K562 (cell line): Measurements from ENCODE around the gene GGA3. TPM values are rescaled to one million over a fixed set of nuclear protein-coding genes. Genes with fewer than 3 reads are reported as not detected.
"Not testable (repeated sequence)": the region's sequence is repeated elsewhere in the genome, so short reads cannot be mapped to it uniquely, and the experiment has no call there.

ENCODE experiments used
- ATAC-seq: fragments of 200-7000 bp; cut with Tn5 transposase; 3 replicates; pipeline ENCODE4 v1.9.1; 2020; ENCODE audit warnings: moderate library complexity
- BruUV-seq: library from RNA; stranded (reverse); fragments of 400-500 nt; replicated peaks from 2 replicates; lab custom pipeline; 2021; lab: Mats Ljungman, UMichigan
- CTCF ChIA-PET: fragments of 300-600 bp; formaldehyde crosslinking; extraction: SDS; loops from one replicate; lab custom pipeline; 2021; ENCODE audit warnings: low intra/inter-chr PET ratio; lab: Yijun Ruan, JAX
- POLR2A ChIA-PET: fragments of 300-600, 350-650 bp; sonication (Branson Sonifier 250); formaldehyde crosslinking; extraction: SDS; loops from one replicate; lab custom pipeline; 2021; ENCODE audit warnings: antibody characterized with exemption, inconsistent platforms; lab: Yijun Ruan, JAX
- DNase-seq, 4 experiments: peaks; one replicate each; pipeline versions ENCODE4 v3.0.0 to v3.0.0-alpha.2; 2011 to 2018; ENCODE audit warnings: low spot score in 3 of 4, mixed read lengths in 3 of 4; ENCODE audit errors: extremely low read depth in 1 of 4
- FAIRE-seq: peaks from 2 replicates; lab custom pipeline; 2011; peaks lifted over from hg19 to GRCh38; lab: Jason Lieb, UNC
- H2AFZ ChIP-seq: 2 replicates; pipeline ENCODE4 v1.6.0; 2011; ENCODE audit warnings: low read depth, low read length, control low read depth, inconsistent platforms
- H3K27ac ChIP-seq: fragments of 200-600 bp; 3 replicates; pipeline ENCODE4 v1.8.0; 2011; ENCODE audit warnings: low read depth, mild to moderate bottlenecking, control low read depth, inconsistent platforms, low read length, moderate library complexity, mixed read lengths; ENCODE audit errors: extremely low read depth
- H3K27me3 ChIP-seq, 2 experiments: fragments of 300-600 bp in 1 of 2; 2 replicates in 1 of 2; 3 replicates in 1 of 2; pipeline versions ENCODE4 v1.6.0 to v1.8.0; 2011; ENCODE audit warnings: inconsistent platforms in 2 of 2, low read length in 2 of 2, mild to moderate bottlenecking in 1 of 2, mixed read lengths in 1 of 2, moderate library complexity in 1 of 2; ENCODE audit not compliant: control insufficient read depth in 2 of 2, insufficient read depth in 2 of 2
- H3K36me3 ChIP-seq: fragments of 300-600 bp; 3 replicates; pipeline ENCODE4 v1.8.0; 2011; ENCODE audit warnings: mild to moderate bottlenecking, low read length, inconsistent platforms; ENCODE audit not compliant: control insufficient read depth, insufficient read depth
- H3K4me1 ChIP-seq, 2 experiments: fragments of 200-600 bp in 1 of 2; replicated peaks in 1 of 2; 2 replicates in 1 of 2; 3 replicates in 1 of 2; pipeline versions ENCODE4 v1.5.1 to v1.8.0; 2011; ENCODE audit warnings: inconsistent platforms in 2 of 2, low read length in 2 of 2, mild to moderate bottlenecking in 1 of 2, mixed read lengths in 1 of 2, moderate library complexity in 1 of 2; ENCODE audit not compliant: control insufficient read depth in 2 of 2, insufficient read depth in 2 of 2
- H3K4me2 ChIP-seq: 2 replicates; pipeline ENCODE4 v1.6.1; 2011; ENCODE audit warnings: low read length, control low read depth, inconsistent platforms, mixed read lengths; ENCODE audit not compliant: insufficient read depth
- H3K4me3 ChIP-seq: fragments of 200-600 bp; sonication (generic), shearing (Covaris generic); 2 replicates; pipeline ENCODE4 v1.5.1; 2016; ENCODE audit warnings: control low read depth, inconsistent platforms
- H3K79me2 ChIP-seq: fragments of 200-600 bp; 3 replicates; pipeline ENCODE4 v1.8.0; 2011; ENCODE audit warnings: low read length, inconsistent platforms; ENCODE audit not compliant: control insufficient read depth, insufficient read depth
- H3K9ac ChIP-seq, 2 experiments: 2 replicates each; pipeline versions ENCODE4 v1.6.0 to v1.6.1; 2011; ENCODE audit warnings: low read depth in 2 of 2, low read length in 2 of 2, control low read depth in 1 of 2, inconsistent platforms in 1 of 2, mild to moderate bottlenecking in 1 of 2, mixed read lengths in 1 of 2; ENCODE audit not compliant: insufficient read depth in 1 of 2
- H3K9me1 ChIP-seq: one replicate; pipeline ENCODE4 v1.6.0; 2011; ENCODE audit warnings: inconsistent platforms, mild to moderate bottlenecking, low read length, moderate library complexity; ENCODE audit not compliant: control insufficient read depth, insufficient read depth
- H3K9me3 ChIP-seq: replicated peaks from 2 replicates; pipeline ENCODE4 v1.5.1; 2011; ENCODE audit warnings: low read depth, low read length, inconsistent platforms; ENCODE audit not compliant: control insufficient read depth, insufficient read depth
- H4K20me1 ChIP-seq: replicated peaks from 2 replicates; pipeline ENCODE4 v1.6.1; 2011; ENCODE audit warnings: low read length, inconsistent platforms, mixed read lengths; ENCODE audit not compliant: control insufficient read depth, insufficient read depth
- CEBPB ChIP-seq: fragments of 450-650 bp; IDR thresholded peaks from 2 replicates; pipeline ENCODE4 v1.6.1; 2016; ENCODE audit warnings: missing genetic modification characterization, missing compliant biosample characterization
- NRF1 ChIP-seq, 2 experiments: fragments of 450-650 bp; IDR thresholded peaks in 1 of 2; conservative IDR thresholded peaks in 1 of 2; 2 replicates each; pipeline ENCODE4 v1.6.1; 2014; ENCODE audit warnings: mild to moderate bottlenecking in 2 of 2
- ZBTB33 ChIP-seq: sonication (generic); formaldehyde crosslinking; IDR thresholded peaks from 2 replicates; pipeline ENCODE4 v1.8.1; 2023; ENCODE audit warnings: mild to moderate bottlenecking, missing genetic modification reagents
- ZNF121 ChIP-seq: sonication (generic); formaldehyde crosslinking; conservative IDR thresholded peaks from 2 replicates; pipeline ENCODE4 v1.8.0; 2022; ENCODE audit warnings: missing genetic modification reagents
- WGBS: fragments of 100-300 bp; shearing (Covaris generic); methylation state at CpG from one replicate; pipeline ENCODE4 v1.1.6; 2016; ENCODE audit warnings: low coverage, mixed read lengths; ENCODE audit not compliant: insufficient coverage; ENCODE audit errors: missing lambda C conversion rate; 5-methylcytosine and 5-hydroxymethylcytosine counted together
- in situ Hi-C: fragments of 300-500 bp; cut with MboI; formaldehyde crosslinking; loops from 4 replicates; pipeline ENCODE4 v1.15.0; 2018; ENCODE audit warnings: inconsistent platforms, mixed read lengths
- intact Hi-C: fragments of 100-400 bp; cut with micrococcal nuclease; formaldehyde crosslinking; loops from 2 replicates; pipeline ENCODE4 v1.14.2; 2022
- polyA plus RNA-seq, 8 experiments: library from polyadenylated mRNA; depleted of rRNA in 4 of 8; stranded (reverse) in 5 of 8; unstranded in 3 of 8; fragments of >200 nt; fragmentation: Nextera tagmentation in 2 of 8; fragmentation: Illumina TruSeq in 1 of 8; extraction: Ambion mirVana in 2 of 8; extraction: Trizol in 1 of 8; gene quantifications; 2 replicates each; pipeline versions ENCODE4 v1.2.1 to v1.2.3, GENCODE V29; 2011 to 2014; ENCODE audit warnings: inconsistent platforms in 1 of 8, missing spikeins in 1 of 8
- total RNA-seq, 7 experiments: library from RNA; depleted of rRNA in 6 of 7; stranded (reverse); fragments of >200 nt in 6 of 7; fragmentation: Illumina TruSeq in 2 of 7; extraction: Trizol in 2 of 7; gene quantifications; 2 replicates each; pipeline versions ENCODE4 v1.2.1 to v1.2.3, GENCODE V29; 2011 to 2021; ENCODE audit warnings: low replicate concordance in 1 of 7

Gene GGA3
- total and polyA plus RNA-seq, 9 of the 15 experiments (the other 6 are each of a cell fraction or from before 2014, with no cell fraction given): 5.7 to 64.9 (median 25.4) TPM

GRCh38 chr17:75292810-75293448 is 31.5 kb upstream of the GGA3 start:
- H2AFZ ChIP-seq: 0 out of 2 replicates have a peak overlapping the region, but pooled peaks have one; percentile 25
- in situ Hi-C loops, H3K4me3 ChIP-seq, H3K27ac ChIP-seq, BruUV-seq, H4K20me1 ChIP-seq, H3K36me3 ChIP-seq, ATAC-seq, FAIRE-seq, H3K9me3 ChIP-seq, H3K9me1 ChIP-seq, H3K4me1 ChIP-seq, H3K27me3 ChIP-seq, H3K9ac ChIP-seq, H3K4me2 ChIP-seq, DNase-seq, intact Hi-C loops: not testable (repeated sequence)
- TF ChIP-seq CEBPB (tag) (peak; percentile 90), ZNF121 (CRISPR knock-in tag) (peak; percentile 36; the same call in 1 of the 2 replicates), NRF1 (conservative IDR thresholded peaks at IDR 0.05 in 1 of 2, IDR thresholded peaks at IDR 0.05 in 1 of 2) (0 out of 4 replicates have a peak, but pooled peaks of 1 of the 2 experiments have one; percentile 13), ZBTB33 (0 out of 2 replicates have a peak, but pooled peaks have one; percentile 29)
- H3K79me2 ChIP-seq: peaks cover 12% of the 10 kb centered on the region
- POLR2A ChIA-PET: interaction anchor here (0.6 to 0.8 kb wide), 2 partner anchors 11 to 336 kb away, joined by 3 to 7 read pairs; no protein-coding TSS in a partner anchor
- CTCF ChIA-PET: interaction anchor here (0.6 kb wide), 1 partner anchor 113 kb away, joined by 3 read pairs; the partner anchor contains the start of gene GRB2
- WGBS: 62% methylated on average over 13 of the region's 16 CpGs
